ENCODE data around the gene SCN1B. TPM values are rescaled to one million over a fixed set of nuclear protein-coding genes. Genes with fewer than 3 reads are reported as not detected.
A peak's percentile ranks its signal among the peaks of the same experiment; 100 is the strongest.

SCN1B gene
- total and polyA plus RNA-seq, 2 of the 13 experiments (the other 11 are each of a cell fraction or from before 2014, with no cell fraction given), result 2.7 to 20.1 TPM

DNA sequence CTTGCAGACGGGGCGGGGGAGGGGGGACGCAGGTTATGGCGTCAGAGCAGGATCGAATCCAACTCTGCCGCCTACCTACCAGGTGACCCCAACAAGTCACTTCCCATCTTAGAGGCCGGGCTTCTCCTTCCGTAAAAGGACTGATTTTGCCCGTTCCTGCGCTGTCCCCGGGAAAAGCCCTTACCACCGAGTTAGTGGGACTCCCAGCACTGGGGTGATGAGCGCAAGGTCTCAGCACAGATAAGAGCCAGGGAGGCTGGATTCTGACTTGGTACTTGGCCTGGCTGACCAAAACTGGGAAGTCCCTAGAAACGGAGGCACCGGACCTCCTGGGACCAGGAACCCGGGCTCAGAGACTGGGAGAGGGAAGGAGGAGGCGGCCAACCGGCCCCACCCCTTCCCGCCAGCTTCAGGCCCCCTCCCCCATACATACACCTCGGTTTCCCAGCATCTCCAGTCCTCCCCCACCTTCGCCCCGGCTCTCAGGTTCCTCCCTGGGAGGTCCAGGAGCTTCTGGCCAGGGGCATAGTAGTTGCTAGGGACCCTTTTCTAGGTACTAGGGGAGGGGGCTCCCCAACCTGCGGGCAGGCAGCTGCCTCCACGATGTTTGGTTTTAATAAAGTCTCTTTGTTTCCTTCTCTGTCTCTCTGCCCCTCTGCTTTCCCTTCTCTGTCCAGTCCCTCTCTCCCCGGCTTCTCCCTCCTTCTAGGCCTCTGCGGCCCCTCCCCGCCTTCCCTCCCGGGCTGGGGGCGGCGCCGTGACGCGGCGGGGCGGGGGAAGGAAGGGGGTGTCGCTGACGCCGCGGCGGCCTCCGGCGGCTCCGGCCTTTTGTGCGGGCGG, 30.6 kb upstream of the SCN1B start, which contains the start of gene GRAMD1A (continued):
- TF ChIP-seq IRX3 (CRISPR knock-in tag; IDR thresholded peaks at IDR 0.05; ENCODE audit: borderline replicate concordance, low read depth) (no peak), MED8 (CRISPR knock-in tag; IDR thresholded peaks at IDR 0.05; ENCODE audit: insufficient replicate concordance) (no peak), ESRRA (CRISPR knock-in tag; IDR thresholded peaks at IDR 0.05; ENCODE audit: low read depth) (no peak), ZNF292 (CRISPR knock-in tag; IDR thresholded peaks at IDR 0.05; ENCODE audit: borderline replicate concordance, low read depth) (no peak), FLYWCH1 (CRISPR knock-in tag; IDR thresholded peaks at IDR 0.05) (no peak), CC2D1A (CRISPR knock-in tag; IDR thresholded peaks at IDR 0.05) (no peak), TARDBP (CRISPR knock-in tag; IDR thresholded peaks at IDR 0.05) (peak; percentile 70; the same call in 1 of the 2 replicates), ZBTB1 (CRISPR knock-in tag; IDR thresholded peaks at IDR 0.05; ENCODE audit: borderline replicate concordance) (no peak), PAX8 (CRISPR knock-in tag; IDR thresholded peaks at IDR 0.05; ENCODE audit: borderline replicate concordance) (no peak), ZFP1 (CRISPR knock-in tag; IDR thresholded peaks at IDR 0.05) (no peak), ZNF609 (CRISPR knock-in tag; IDR thresholded peaks at IDR 0.05; ENCODE audit: borderline replicate concordance) (peak; percentile 49; the same call in 1 of the 2 replicates), SRSF4 (IDR thresholded peaks at IDR 0.05; ENCODE audit: low read depth, low read length, poor library complexity, severe bottlenecking) (no peak), ZFP90 (CRISPR knock-in tag; IDR thresholded peaks at IDR 0.05; ENCODE audit: borderline replicate concordance) (0 out of 2 replicates have a peak, but pooled peaks have one; percentile 4), ZNF713 (CRISPR knock-in tag; IDR thresholded peaks at IDR 0.05) (no peak), RBFOX2 (IDR thresholded peaks at IDR 0.05; ENCODE audit: low read depth, low read length) (peak; percentile 70)
- TF ChIP-seq, protein P1, sequence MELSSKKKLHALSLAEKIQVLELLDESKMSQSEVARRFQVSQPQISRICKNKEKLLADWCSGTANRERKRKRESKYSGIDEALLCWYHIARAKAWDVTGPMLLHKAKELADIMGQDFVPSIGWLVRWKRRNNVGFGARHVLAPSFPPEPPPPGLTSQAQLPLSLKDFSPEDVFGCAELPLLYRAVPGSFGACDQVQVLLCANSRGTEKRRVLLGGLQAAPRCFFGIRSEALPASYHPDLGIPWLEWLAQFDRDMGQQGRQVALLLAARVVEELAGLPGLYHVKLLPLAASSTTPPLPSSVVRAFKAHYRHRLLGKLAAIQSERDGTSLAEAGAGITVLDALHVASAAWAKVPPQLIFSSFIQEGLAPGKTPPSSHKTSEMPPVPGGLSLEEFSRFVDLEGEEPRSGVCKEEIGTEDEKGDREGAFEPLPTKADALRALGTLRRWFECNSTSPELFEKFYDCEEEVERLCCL (CRISPR knock-in tag; IDR thresholded peaks at IDR 0.05; ENCODE audit: borderline replicate concordance), result no peak; the same call in 1 of the 2 replicates
- TF ChIP-seq, protein P2, sequence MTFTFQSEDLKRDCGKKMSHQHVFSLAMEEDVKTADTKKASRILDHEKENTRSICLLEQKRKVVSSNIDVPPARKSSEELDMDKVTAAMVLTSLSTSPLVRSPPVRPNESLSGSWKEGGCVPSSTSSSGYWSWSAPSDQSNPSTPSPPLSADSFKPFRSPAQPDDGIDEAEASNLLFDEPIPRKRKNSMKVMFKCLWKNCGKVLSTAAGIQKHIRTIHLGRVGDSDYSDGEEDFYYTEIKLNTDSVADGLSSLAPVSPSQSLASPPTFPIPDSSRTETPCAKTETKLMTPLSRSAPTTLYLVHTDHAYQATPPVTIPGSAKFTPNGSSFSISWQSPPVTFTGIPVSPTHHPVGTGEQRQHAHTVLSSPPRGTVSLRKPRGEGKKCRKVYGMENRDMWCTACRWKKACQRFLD (CRISPR knock-in tag; IDR thresholded peaks at IDR 0.05; ENCODE audit: borderline replicate concordance), result no peak
